HepG2 (cell line): ENCODE measurements around the gene ATP5MC2. TPM values are rescaled to one million over a fixed set of nuclear protein-coding genes. Genes with fewer than 3 reads are reported as not detected.

Experiments used
- ATAC-seq: fragments of 200-7000 bp; cut with Tn5 transposase; 3 replicates; pipeline ENCODE4 v1.9.1; 2020; ENCODE audit warnings: mild to moderate bottlenecking, moderate library complexity
- BruUV-seq: library from RNA; stranded (reverse); fragments of 400-500 nt; replicated peaks from 2 replicates; lab custom pipeline; 2021; lab: Mats Ljungman, UMichigan
- CTCF ChIA-PET: fragments of 300-600 bp; formaldehyde crosslinking; extraction: SDS; loops from one replicate; lab custom pipeline; 2021; ENCODE audit warnings: low total read pairs, inconsistent platforms, low intra/inter-chr PET ratio; lab: Yijun Ruan, JAX
- POLR2A ChIA-PET: fragments of 350-600 bp; sonication (Branson Sonifier 250); formaldehyde crosslinking; loops from one replicate; lab custom pipeline; 2020; ENCODE audit warnings: antibody characterized with exemption, inconsistent platforms; lab: Yijun Ruan, JAX
- DNase-seq: peaks from one replicate; pipeline ENCODE4 v3.0.0-alpha.2; 2015; ENCODE audit warnings: low spot score
- FAIRE-seq: peaks from 3 replicates; lab custom pipeline; 2011; peaks lifted over from hg19 to GRCh38; lab: Jason Lieb, UNC
- H2AFZ ChIP-seq: one replicate; pipeline ENCODE4 v1.6.1; 2011; ENCODE audit warnings: low read length, inconsistent platforms
- H3K27ac ChIP-seq: fragments of 300-600 bp; 3 replicates; pipeline ENCODE4 v1.8.0; 2011; ENCODE audit warnings: mixed run types, mild to moderate bottlenecking, mixed read lengths, low read length, inconsistent platforms; ENCODE audit not compliant: insufficient read depth; ENCODE audit errors: extremely low read length
- H3K27me3 ChIP-seq, 2 experiments: fragments of 200-600 bp in 1 of 2; 2 replicates in 1 of 2; 3 replicates in 1 of 2; pipeline versions ENCODE4 v1.6.0 to v1.8.0; 2011; ENCODE audit warnings: low read length in 2 of 2, mild to moderate bottlenecking in 2 of 2, moderate library complexity in 2 of 2, inconsistent platforms in 1 of 2; ENCODE audit not compliant: insufficient read depth in 2 of 2, control insufficient read depth in 1 of 2
- H3K36me3 ChIP-seq, 2 experiments: fragments of 200-600 bp in 1 of 2; replicated peaks in 1 of 2; 2 replicates in 1 of 2; 3 replicates in 1 of 2; pipeline versions ENCODE4 v1.5.1 to v1.8.0; 2011; ENCODE audit warnings: low read length in 2 of 2, inconsistent platforms in 1 of 2; ENCODE audit not compliant: insufficient read depth in 2 of 2, control insufficient read depth in 1 of 2
- H3K4me1 ChIP-seq: 2 replicates; pipeline ENCODE4 v1.5.1; 2012; ENCODE audit warnings: low read length, inconsistent platforms; ENCODE audit not compliant: insufficient read depth
- H3K4me2 ChIP-seq: 2 replicates; pipeline ENCODE4 v1.6.0; 2011; ENCODE audit warnings: low read depth, low read length, inconsistent platforms
- H3K4me3 ChIP-seq, 3 experiments: fragments of 200-600 bp in 1 of 3; sonication (generic), shearing (Covaris generic) in 1 of 3; replicated peaks in 1 of 3; 2 replicates each; pipeline ENCODE4 v1.5.1; 2011 to 2016; ENCODE audit warnings: low read length in 3 of 3, inconsistent platforms in 2 of 3, low read depth in 2 of 3, mild to moderate bottlenecking in 2 of 3, control low read depth in 1 of 3, mixed read lengths in 1 of 3; ENCODE audit not compliant: insufficient read depth in 1 of 3
- H3K79me2 ChIP-seq: one replicate; pipeline ENCODE4 v1.6.1; 2011; ENCODE audit warnings: low read length, inconsistent platforms; ENCODE audit not compliant: insufficient read depth
- H3K9ac ChIP-seq: 2 replicates; pipeline ENCODE4 v1.6.0; 2011; ENCODE audit warnings: mild to moderate bottlenecking, low read depth, low read length, inconsistent platforms; ENCODE audit not compliant: insufficient read depth
- H3K9me3 ChIP-seq: 2 replicates; pipeline ENCODE4 v1.5.1; 2012; ENCODE audit warnings: mild to moderate bottlenecking, low read length
- H4K20me1 ChIP-seq: 2 replicates; pipeline ENCODE4 v1.6.0; 2011; ENCODE audit warnings: inconsistent platforms, mild to moderate bottlenecking, low read length, moderate library complexity; ENCODE audit not compliant: insufficient read depth
- CREB3 ChIP-seq: sonication (generic); formaldehyde crosslinking; IDR thresholded peaks from 2 replicates; pipeline ENCODE4 v1.5.0; 2020; ENCODE audit warnings: missing genetic modification reagents
- KLF15 ChIP-seq: sonication (generic); formaldehyde crosslinking; IDR thresholded peaks from 2 replicates; pipeline ENCODE4 v1.8.1; 2023; ENCODE audit warnings: borderline replicate concordance, mild to moderate bottlenecking, inconsistent platforms, missing genetic modification reagents, mixed read lengths
- MEIS1 ChIP-seq: sonication (generic); formaldehyde crosslinking; IDR thresholded peaks from 2 replicates; pipeline ENCODE4 v1.9.0; 2021; ENCODE audit warnings: mild to moderate bottlenecking, missing genetic modification reagents, moderate library complexity, borderline replicate concordance
- NCOA2 ChIP-seq: sonication (generic); formaldehyde crosslinking; IDR thresholded peaks from 2 replicates; pipeline ENCODE4 v1.8.0; 2022; ENCODE audit warnings: inconsistent platforms
- NR0B2 ChIP-seq: sonication (generic); formaldehyde crosslinking; IDR thresholded peaks from 2 replicates; pipeline ENCODE4 v1.4.0; 2020; ENCODE audit warnings: mild to moderate bottlenecking, missing genetic modification reagents
- ZFP36 ChIP-seq: fragments of 150-350 bp; IDR thresholded peaks from 2 replicates; pipeline ENCODE4 v1.6.1; 2018; ENCODE audit warnings: borderline replicate concordance, low read length, low read depth; ENCODE audit not compliant: partially characterized antibody
- ZNF318 ChIP-seq: sonication (generic); formaldehyde crosslinking; IDR thresholded peaks from 2 replicates; pipeline ENCODE4 v1.4.0; 2020; ENCODE audit warnings: mild to moderate bottlenecking, missing genetic modification reagents
- ZNF646 ChIP-seq: sonication (generic); formaldehyde crosslinking; IDR thresholded peaks from 2 replicates; pipeline ENCODE4 v1.9.0; 2021; ENCODE audit warnings: mild to moderate bottlenecking, missing genetic modification reagents
- WGBS: methylation state at CpG from one replicate; pipeline ENCODE4 v1.1.6; 2017; ENCODE audit warnings: low lambda C conversion rate; 5-methylcytosine and 5-hydroxymethylcytosine counted together
- in situ Hi-C: cut with HindIII; loops from 2 replicates; pipeline ENCODE4 v1.10.0; 2017; ENCODE audit warnings: low pct_unique_long_range_greater_than_20kb; ENCODE audit not compliant: extremely low pct_ligation_motif_present
- intact Hi-C: fragments of 100-400 bp; cut with micrococcal nuclease; formaldehyde crosslinking; loops from one replicate; pipeline ENCODE4 v1.10.0; 2022; ENCODE audit not compliant: unreplicated experiment
- polyA plus RNA-seq, 8 experiments: library from polyadenylated mRNA; depleted of rRNA in 3 of 8; stranded (reverse) in 7 of 8; unstranded in 1 of 8; fragments of >200 nt; fragmentation: Illumina TruSeq in 4 of 8; extraction: Trizol in 4 of 8; gene quantifications; 2 replicates each; pipeline versions ENCODE4 v1.2.1 to v1.2.3, GENCODE V29; 2011 to 2016; ENCODE audit warnings: low read depth in 4 of 8, missing spikeins in 1 of 8, mixed read lengths in 1 of 8; ENCODE audit not compliant: insufficient read depth in 1 of 8
- total RNA-seq, 5 experiments: library from RNA; depleted of rRNA; stranded (reverse); fragments of >200 nt; fragmentation: Illumina TruSeq; extraction: Trizol; gene quantifications; 2 replicates each; pipeline ENCODE4 v1.2.3, GENCODE V29; 2016; ENCODE audit warnings: low read depth in 1 of 5

Gene ATP5MC2
- total and polyA plus RNA-seq, 2 of the 13 experiments (the other 11 are each of a cell fraction or from before 2014, with no cell fraction given) = 230 to 257 TPM

- in situ Hi-C loops = no loop called here
- no peak overlapping the region for H3K4me3 ChIP-seq
- ChIA-PET POLR2A (no interaction called here), CTCF (no interaction called here)
- DNase-seq = no peak
- ATAC-seq = no peak
- BruUV-seq = no TSS peak
- intact Hi-C loops = no loop called here
- no peak overlapping the region for H3K9ac ChIP-seq
- no peak overlapping the region for H3K27ac ChIP-seq
- H3K4me1 ChIP-seq = no peaks in the 10 kb centered on the region
- H3K79me2 ChIP-seq = no peaks in the 10 kb centered on the region
- H2AFZ ChIP-seq = no peak overlapping the region
- no peaks in the 10 kb centered on the region for H3K36me3 ChIP-seq
- H4K20me1 ChIP-seq = no peaks in the 10 kb centered on the region
- no peak overlapping the region for H3K4me2 ChIP-seq
- no peaks in the 10 kb centered on the region for H3K27me3 ChIP-seq
- 73% methylated on average over 2 of the region's 2 CpGs for WGBS
- FAIRE-seq = no peak
- H3K9me3 ChIP-seq = no peaks in the 10 kb centered on the region
- TF ChIP-seq ZNF646 (CRISPR knock-in tag) (no peak), KLF15 (no peak), CREB3 (no peak), ZNF318 (no peak), ZFP36 (no peak), NR0B2 (CRISPR knock-in tag) (no peak), NCOA2 (CRISPR knock-in tag) (no peak), MEIS1 (CRISPR knock-in tag) (no peak)
Observed at GRCh38 chr12:53638057-53638456, 37.8 kb downstream of the ATP5MC2 start.
